Memory B cell (primary cell): ENCODE data around the gene IFITM10.
"Not testable (repeated sequence)": the region's sequence is repeated elsewhere in the genome, so short reads cannot be mapped to it uniquely, and the experiment has no call there.

Source experiments
- ATAC-seq: fragments of 150-1000 bp; cut with Tn5 transposase; 2 replicates; pipeline ENCODE4 v1.10.0; 2021; ENCODE audit warnings: low read depth, mild to moderate bottlenecking, moderate library complexity
- DNase-seq, 2 donors: peaks; one replicate each; pipeline ENCODE4 v3.0.0; 2022; ENCODE audit warnings: low spot score in 2 of 2
- H3K27ac Mint-ChIP-seq: one replicate; pipeline ENCODE4 v1.8.0; 2022; ENCODE audit warnings: mild to moderate bottlenecking, moderate library complexity, mixed read lengths
- H3K27me3 Mint-ChIP-seq: one replicate; pipeline ENCODE4 v1.8.0; 2022; ENCODE audit warnings: mixed read lengths
- H3K36me3 Mint-ChIP-seq: one replicate; pipeline ENCODE4 v1.8.0; 2022; ENCODE audit warnings: mild to moderate bottlenecking, mixed read lengths
- H3K4me1 Mint-ChIP-seq: one replicate; pipeline ENCODE4 v1.8.0; 2022; ENCODE audit warnings: mixed read lengths
- H3K4me3 Mint-ChIP-seq: one replicate; pipeline ENCODE4 v1.8.0; 2022; ENCODE audit warnings: mild to moderate bottlenecking, moderate library complexity, mixed read lengths
- H3K9me3 Mint-ChIP-seq: one replicate; pipeline ENCODE4 v1.8.0; 2022; ENCODE audit warnings: mixed read lengths

Gene IFITM10

DNA sequence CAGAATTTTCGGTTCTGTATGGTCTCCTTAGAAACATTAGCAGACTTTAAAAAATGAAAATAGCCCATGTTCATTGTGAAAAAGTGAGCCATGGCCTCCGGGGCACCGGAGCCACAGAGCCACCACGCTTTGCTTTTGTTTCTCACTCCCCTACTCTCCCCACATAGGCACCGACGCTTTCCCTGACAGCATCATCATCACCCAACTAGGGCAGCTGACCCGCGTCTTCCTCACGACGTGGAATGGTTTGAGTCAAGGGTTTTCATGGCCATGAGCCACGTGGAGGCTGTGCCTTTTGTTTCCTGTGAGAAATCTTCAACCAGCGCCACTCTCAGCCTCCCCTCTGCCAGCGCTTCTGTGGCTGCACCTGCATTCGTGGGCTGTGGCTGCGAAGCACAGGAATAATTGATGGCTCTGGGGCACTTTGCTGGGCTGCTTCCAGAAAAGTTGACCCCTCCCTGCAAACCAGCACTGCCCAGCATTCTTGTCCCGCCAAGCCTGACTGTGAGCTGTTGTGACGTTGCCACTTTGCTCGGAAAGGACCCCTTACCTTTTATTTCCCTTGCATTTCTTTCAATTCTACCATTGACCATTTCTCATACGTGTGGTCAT is 62.0 kb downstream of the IFITM10 start:
- H3K27ac Mint-ChIP-seq, H3K9me3 Mint-ChIP-seq, H3K36me3 Mint-ChIP-seq, H3K4me3 Mint-ChIP-seq, ATAC-seq, DNase-seq, H3K4me1 Mint-ChIP-seq: not testable (repeated sequence)
- H3K27me3 Mint-ChIP-seq = peaks cover 25% of the 10 kb centered on the region

DNA sequence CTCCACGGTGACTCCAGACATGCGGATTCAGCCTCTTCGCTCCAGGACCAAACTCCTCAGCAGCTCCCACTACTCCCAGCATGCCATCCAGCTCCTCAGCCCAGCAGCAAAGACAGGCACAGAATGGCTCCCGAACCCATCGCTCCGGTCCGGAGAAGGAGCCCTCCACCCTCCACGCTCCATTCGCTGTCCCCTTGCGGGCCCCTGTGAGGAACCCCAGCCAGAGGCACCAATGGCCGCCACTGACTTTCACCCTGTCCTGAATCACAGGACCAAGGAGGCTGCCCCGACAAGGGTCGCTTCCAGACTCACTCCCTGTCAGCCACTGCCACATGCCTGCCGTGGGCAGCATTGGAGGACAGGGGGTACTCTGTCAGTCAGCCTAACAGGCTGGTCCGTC is 64.2 kb downstream of the IFITM10 start:
- not testable (repeated sequence) for H3K27ac Mint-ChIP-seq, H3K36me3 Mint-ChIP-seq, H3K4me3 Mint-ChIP-seq

DNA sequence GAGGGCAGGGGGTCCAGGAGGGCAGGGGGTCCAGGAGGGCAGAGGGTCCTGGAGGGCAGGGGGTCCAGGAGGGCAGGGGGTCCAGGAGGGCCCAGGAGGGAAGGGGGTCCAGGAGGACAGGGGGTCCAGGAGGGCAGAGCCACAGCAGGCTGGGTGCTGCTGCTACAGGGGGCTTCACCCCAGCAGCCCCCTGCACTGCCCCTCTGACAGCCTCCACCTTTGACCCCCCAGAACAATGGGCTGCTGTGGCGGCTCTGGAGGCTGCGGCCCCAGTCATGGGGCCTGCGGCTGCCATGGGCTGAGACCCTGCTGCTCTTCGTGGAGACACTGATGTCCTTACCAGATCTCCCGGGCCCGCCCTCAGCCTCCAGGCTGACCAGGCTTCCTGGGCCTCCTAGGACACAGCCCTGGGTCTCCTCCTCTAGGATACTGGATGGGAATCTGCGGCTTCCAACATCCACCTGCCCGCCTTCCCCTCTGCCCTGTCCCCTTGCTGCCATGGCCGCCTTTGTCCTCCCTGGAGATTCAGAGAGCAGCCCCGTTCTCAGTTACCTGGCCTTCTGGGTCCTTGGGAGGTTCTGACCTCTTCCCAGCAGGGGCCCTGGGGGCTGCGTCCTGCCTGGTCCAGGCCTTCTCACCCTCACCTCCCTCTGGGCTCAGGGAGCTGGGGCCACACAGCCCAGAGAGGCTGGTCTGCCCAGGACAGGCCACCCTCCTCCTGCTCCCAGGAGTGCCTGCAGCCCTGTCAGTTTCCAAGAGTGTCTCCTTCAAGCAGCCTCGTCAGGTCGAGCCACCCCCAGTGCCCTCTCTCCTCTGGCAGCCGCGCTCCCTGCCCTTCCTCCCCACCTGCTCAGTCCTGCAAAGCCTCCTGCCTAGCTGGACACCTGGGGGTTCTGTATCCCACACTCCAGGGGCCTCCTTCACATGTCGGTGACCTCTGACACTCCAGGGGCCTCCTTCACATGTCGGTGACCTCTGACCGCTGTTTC is 65.2 kb downstream of the IFITM10 start:
- not testable (repeated sequence) for ATAC-seq, DNase-seq, H3K4me3 Mint-ChIP-seq, H3K4me1 Mint-ChIP-seq, H3K36me3 Mint-ChIP-seq, H3K9me3 Mint-ChIP-seq, H3K27ac Mint-ChIP-seq
- peaks cover 14% of the 10 kb centered on the region for H3K27me3 Mint-ChIP-seq

More for the DNA sequence above, 64.2 kb downstream of the IFITM10 start:
- not testable (repeated sequence) for H3K9me3 Mint-ChIP-seq, DNase-seq, H3K4me1 Mint-ChIP-seq, ATAC-seq
- H3K27me3 Mint-ChIP-seq = peaks cover 20% of the 10 kb centered on the region

GRCh38 chr11:1683904-1684572 is 66.4 kb downstream of the IFITM10 start:
- not testable (repeated sequence) for H3K4me1 Mint-ChIP-seq, H3K27me3 Mint-ChIP-seq, H3K4me3 Mint-ChIP-seq, H3K9me3 Mint-ChIP-seq, H3K27ac Mint-ChIP-seq, DNase-seq, H3K36me3 Mint-ChIP-seq, ATAC-seq

DNA sequence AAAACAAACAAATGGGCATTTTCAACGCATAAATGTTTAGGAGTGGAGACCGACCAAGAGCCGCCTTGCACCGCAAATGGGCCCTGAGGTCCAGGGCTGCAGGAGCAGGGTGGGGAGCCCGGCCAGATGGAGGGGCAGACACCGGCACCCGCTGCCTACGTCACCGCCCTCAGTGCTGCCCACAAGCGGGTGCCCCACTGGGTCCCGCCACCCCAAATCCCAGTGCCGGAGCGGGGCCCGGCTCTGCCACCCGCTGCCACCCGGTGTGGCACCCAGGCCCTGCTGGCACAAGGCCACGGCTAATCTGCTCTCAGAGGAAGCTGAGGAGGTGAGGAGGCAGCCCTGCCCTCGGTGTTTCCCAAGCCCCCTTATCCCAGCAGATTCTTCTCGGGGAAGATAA is 67.2 kb downstream of the IFITM10 start:
- H3K27me3 Mint-ChIP-seq = not testable (repeated sequence)

More for the DNA sequence above, 67.2 kb downstream of the IFITM10 start:
- not testable (repeated sequence) for ATAC-seq, H3K27ac Mint-ChIP-seq, H3K36me3 Mint-ChIP-seq, DNase-seq, H3K9me3 Mint-ChIP-seq, H3K4me3 Mint-ChIP-seq, H3K4me1 Mint-ChIP-seq
